IPS-20b (cell line): ENCODE data around the gene MYBPH.

ENCODE experiments used
- H3K27ac ChIP-seq: one replicate; pipeline ENCODE4 v1.5.1; 2013; ENCODE audit warnings: low read length
- H3K27me3 ChIP-seq: 2 replicates; pipeline ENCODE4 v1.6.1; 2013; ENCODE audit warnings: mild to moderate bottlenecking, low read length, inconsistent platforms; ENCODE audit not compliant: insufficient read depth
- H3K36me3 ChIP-seq: 2 replicates; pipeline ENCODE4 v1.6.1; 2013; ENCODE audit warnings: low read depth, mild to moderate bottlenecking, inconsistent platforms, low read length, moderate library complexity; ENCODE audit not compliant: insufficient read depth
- H3K4me1 ChIP-seq: 2 replicates; pipeline ENCODE4 v1.6.1; 2013; ENCODE audit warnings: mild to moderate bottlenecking, control low read depth, inconsistent platforms, low read length, moderate library complexity; ENCODE audit not compliant: insufficient read depth
- H3K4me3 ChIP-seq: 2 replicates; pipeline ENCODE4 v1.5.1; 2013; ENCODE audit warnings: mild to moderate bottlenecking, low read length, inconsistent platforms
- H3K9ac ChIP-seq: 2 replicates; pipeline ENCODE4 v1.6.1; 2013; ENCODE audit warnings: low read depth, mild to moderate bottlenecking, inconsistent platforms, low read length, moderate library complexity
- H3K9me3 ChIP-seq: 2 replicates; pipeline ENCODE4 v1.6.1; 2013; ENCODE audit warnings: mild to moderate bottlenecking, low read depth, low read length, inconsistent platforms; ENCODE audit not compliant: insufficient read depth

Gene MYBPH

GRCh38 chr1:203213126-203213525 lies 37.5 kb upstream of the MYBPH start:
- no peak overlapping the region for H3K27ac ChIP-seq
- no peak overlapping the region for H3K4me3 ChIP-seq
- H3K9ac ChIP-seq = no peak overlapping the region
- H3K4me1 ChIP-seq = peaks cover 4% of the 10 kb centered on the region; the same call in 1 of the 2 replicates
- 0 out of 2 replicates have a peak, but pooled peaks cover 7% of the 10 kb centered on the region for H3K27me3 ChIP-seq
- no peaks in the 10 kb centered on the region for H3K9me3 ChIP-seq
- H3K36me3 ChIP-seq = no peaks in the 10 kb centered on the region

GRCh38 chr1:203211812-203212211 lies 36.2 kb upstream of the MYBPH start:
- Histone ChIP-seq H3K27ac (no peak overlapping the region), H3K4me3 (no peak overlapping the region), H3K9ac (no peak overlapping the region), H3K36me3 (no peaks in the 10 kb centered on the region), H3K4me1 (peaks cover 4% of the 10 kb centered on the region; the same call in 1 of the 2 replicates), H3K9me3 (no peaks in the 10 kb centered on the region), H3K27me3 (0 out of 2 replicates have a peak, but pooled peaks cover 7% of the 10 kb centered on the region)

GRCh38 chr1:203210988-203211387 lies 35.4 kb upstream of the MYBPH start:
- Histone ChIP-seq H3K27me3 (0 out of 2 replicates have a peak, but pooled peaks cover 7% of the 10 kb centered on the region), H3K4me1 (no peaks in the 10 kb centered on the region), H3K9ac (no peak overlapping the region), H3K4me3 (no peak overlapping the region), H3K9me3 (no peaks in the 10 kb centered on the region), H3K36me3 (no peaks in the 10 kb centered on the region), H3K27ac (no peak overlapping the region)

- 0 out of 2 replicates have a peak, but pooled peaks cover under 1% of the 10 kb centered on the region for H3K27me3 ChIP-seq
- H3K27ac ChIP-seq = no peak overlapping the region
- no peaks in the 10 kb centered on the region for H3K36me3 ChIP-seq
- H3K4me1 ChIP-seq = no peaks in the 10 kb centered on the region
- H3K9me3 ChIP-seq = no peaks in the 10 kb centered on the region
- no peak overlapping the region for H3K4me3 ChIP-seq
- H3K9ac ChIP-seq = no peak overlapping the region
Observed at GRCh38 chr1:203210350-203210749, 34.7 kb upstream of the MYBPH start.

- no peak overlapping the region for H3K9ac ChIP-seq
- H3K27ac ChIP-seq = no peak overlapping the region
- no peaks in the 10 kb centered on the region for H3K9me3 ChIP-seq
- H3K36me3 ChIP-seq = no peaks in the 10 kb centered on the region
- no peaks in the 10 kb centered on the region for H3K4me1 ChIP-seq
- H3K27me3 ChIP-seq = no peaks in the 10 kb centered on the region
- H3K4me3 ChIP-seq = no peak overlapping the region
Observed at GRCh38 chr1:203208181-203208580, 32.6 kb upstream of the MYBPH start.

- Histone ChIP-seq H3K27ac (no peak overlapping the region), H3K4me3 (no peak overlapping the region), H3K9me3 (no peaks in the 10 kb centered on the region), H3K4me1 (no peaks in the 10 kb centered on the region), H3K27me3 (no peaks in the 10 kb centered on the region), H3K9ac (no peak overlapping the region), H3K36me3 (no peaks in the 10 kb centered on the region)
Observed at GRCh38 chr1:203207751-203208150, 32.1 kb upstream of the MYBPH start.

GRCh38 chr1:203206129-203206687 lies 30.6 kb upstream of the MYBPH start:
- H3K4me1 ChIP-seq = no peaks in the 10 kb centered on the region
- H3K27ac ChIP-seq = no peak overlapping the region
- H3K9ac ChIP-seq = no peak overlapping the region
- no peaks in the 10 kb centered on the region for H3K9me3 ChIP-seq
- H3K36me3 ChIP-seq = no peaks in the 10 kb centered on the region
- no peak overlapping the region for H3K4me3 ChIP-seq
- no peaks in the 10 kb centered on the region for H3K27me3 ChIP-seq

GRCh38 chr1:203204756-203205155 lies 29.1 kb upstream of the MYBPH start:
- H3K27me3 ChIP-seq = no peaks in the 10 kb centered on the region
- no peaks in the 10 kb centered on the region for H3K36me3 ChIP-seq
- H3K4me3 ChIP-seq = no peak overlapping the region
- H3K9ac ChIP-seq = no peak overlapping the region
- H3K9me3 ChIP-seq = no peaks in the 10 kb centered on the region
- H3K27ac ChIP-seq = no peak overlapping the region
- H3K4me1 ChIP-seq = no peaks in the 10 kb centered on the region

- no peaks in the 10 kb centered on the region for H3K27me3 ChIP-seq
- no peaks in the 10 kb centered on the region for H3K36me3 ChIP-seq
- H3K9ac ChIP-seq = no peak overlapping the region
- H3K27ac ChIP-seq = no peak overlapping the region
- H3K4me3 ChIP-seq = no peak overlapping the region
- H3K4me1 ChIP-seq = no peaks in the 10 kb centered on the region
- no peaks in the 10 kb centered on the region for H3K9me3 ChIP-seq
Observed at GRCh38 chr1:203202431-203203245, 27.0 kb upstream of the MYBPH start.

- Histone ChIP-seq H3K27ac (no peak overlapping the region), H3K36me3 (no peaks in the 10 kb centered on the region), H3K9ac (no peak overlapping the region), H3K27me3 (no peaks in the 10 kb centered on the region), H3K4me3 (no peak overlapping the region), H3K4me1 (no peaks in the 10 kb centered on the region), H3K9me3 (no peaks in the 10 kb centered on the region)
Observed at GRCh38 chr1:203201516-203202205, 26.0 kb upstream of the MYBPH start.

- no peaks in the 10 kb centered on the region for H3K27me3 ChIP-seq
- no peak overlapping the region for H3K4me3 ChIP-seq
- H3K9me3 ChIP-seq = no peaks in the 10 kb centered on the region
- no peaks in the 10 kb centered on the region for H3K4me1 ChIP-seq
- H3K36me3 ChIP-seq = no peaks in the 10 kb centered on the region
- no peak overlapping the region for H3K27ac ChIP-seq
- H3K9ac ChIP-seq = no peak overlapping the region
Observed at GRCh38 chr1:203200916-203201315, 25.3 kb upstream of the MYBPH start.
